A549 (cell line): ENCODE measurements around the gene TEKTIP1.

Experiments used
- BHLHE40 ChIP-seq: IDR thresholded peaks from 2 replicates; pipeline ENCODE4 v1.6.1; 2012; ENCODE audit warnings: low read depth, low read length, inconsistent platforms
- CHD2 ChIP-seq: fragments of 150-350 bp; IDR thresholded peaks from 2 replicates; pipeline ENCODE4 v1.6.1; 2014; ENCODE audit warnings: low read length; ENCODE audit not compliant: partially characterized antibody
- KDM5A ChIP-seq: fragments of 200-600 bp; sonication (generic); IDR thresholded peaks from 2 replicates; pipeline ENCODE4 v1.6.1; 2016; ENCODE audit warnings: antibody characterized with exemption, mild to moderate bottlenecking
- MAZ ChIP-seq: fragments of 150-350 bp; IDR thresholded peaks from 2 replicates; pipeline ENCODE4 v1.6.1; 2014; ENCODE audit warnings: antibody characterized with exemption, low read depth, low read length, borderline replicate concordance
- NR3C1 ChIP-seq: fragments of >200 bp; sonication (Bioruptor Twin); formaldehyde crosslinking; IDR thresholded peaks from 3 replicates; pipeline ENCODE4 v1.6.1; 2017
- POLR2A ChIP-seq: IDR thresholded peaks from 2 replicates; pipeline ENCODE4 v1.6.1; 2012; ENCODE audit warnings: mild to moderate bottlenecking, low read length
- RAD21 ChIP-seq, 2 experiments: fragments of >200 bp in 1 of 2; sonication (Bioruptor Twin) in 1 of 2; formaldehyde crosslinking in 1 of 2; IDR thresholded peaks in 1 of 2; conservative IDR thresholded peaks in 1 of 2; 2 replicates in 1 of 2; 3 replicates in 1 of 2; pipeline ENCODE4 v1.6.1; 2012 to 2018; ENCODE audit warnings: inconsistent platforms in 1 of 2
- SMC3 ChIP-seq: fragments of >200 bp; sonication (Bioruptor Twin); formaldehyde crosslinking; IDR thresholded peaks from 3 replicates; pipeline ENCODE4 v1.6.1; 2018; ENCODE audit warnings: inconsistent platforms
- ZFP36 ChIP-seq: fragments of 450-650 bp; IDR thresholded peaks from 2 replicates; pipeline ENCODE4 v1.6.1; 2014; ENCODE audit warnings: borderline replicate concordance; ENCODE audit not compliant: partially characterized antibody
- TF ChIP-seq, protein P1 (sequence below): fragments of >200 bp; sonication (Bioruptor Twin); formaldehyde crosslinking; IDR thresholded peaks from 3 replicates; pipeline ENCODE4 v1.5.1; 2016
- TF ChIP-seq, protein P2 (sequence below): fragments of 200-600 bp; sonication (generic); IDR thresholded peaks from 2 replicates; pipeline ENCODE4 v1.6.1; 2016; ENCODE audit warnings: antibody characterized with exemption, mild to moderate bottlenecking, moderate library complexity

DNA sequence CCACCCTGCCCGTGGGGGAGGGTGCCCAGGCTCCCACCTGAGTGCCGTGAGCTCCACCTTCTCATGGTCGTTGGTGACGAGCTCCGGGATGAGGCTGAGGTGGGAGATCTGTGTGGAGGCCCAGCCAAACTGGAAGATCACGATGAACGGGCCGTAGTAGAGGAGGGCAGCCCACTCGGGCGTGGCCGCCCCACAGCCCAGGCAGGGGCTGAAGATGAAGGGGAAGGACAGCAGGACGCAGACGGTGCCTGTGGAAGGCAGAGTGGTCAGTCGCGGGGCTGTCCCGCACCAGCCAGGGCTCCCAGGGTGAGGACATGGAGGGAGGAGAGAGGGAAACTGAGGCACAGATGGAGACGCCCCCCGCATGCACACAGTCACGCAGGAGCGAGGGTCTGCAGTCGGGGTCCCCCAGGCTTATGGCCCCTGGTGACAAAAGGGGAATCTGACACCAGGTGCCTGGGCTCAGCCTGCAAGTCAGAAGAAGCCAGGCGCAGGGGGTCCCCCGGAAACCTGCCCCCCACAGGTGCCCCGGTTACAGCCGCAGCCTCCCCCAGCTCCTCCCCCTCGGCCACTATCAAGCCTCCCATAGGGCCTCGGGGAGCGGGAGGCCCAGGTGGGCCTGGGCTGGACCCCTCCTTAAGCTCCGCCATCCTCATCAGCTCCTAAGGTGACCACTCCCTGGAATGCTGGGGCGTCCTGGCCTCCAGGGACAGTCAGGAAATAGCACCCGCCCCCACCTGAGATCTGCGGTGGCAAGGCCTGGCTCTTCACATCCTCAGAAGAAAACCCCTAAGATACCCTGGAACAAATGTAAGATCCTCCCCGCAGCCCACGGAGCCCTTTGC lies 12.2 kb downstream of the TEKTIP1 start:
- TF ChIP-seq, protein P1, sequence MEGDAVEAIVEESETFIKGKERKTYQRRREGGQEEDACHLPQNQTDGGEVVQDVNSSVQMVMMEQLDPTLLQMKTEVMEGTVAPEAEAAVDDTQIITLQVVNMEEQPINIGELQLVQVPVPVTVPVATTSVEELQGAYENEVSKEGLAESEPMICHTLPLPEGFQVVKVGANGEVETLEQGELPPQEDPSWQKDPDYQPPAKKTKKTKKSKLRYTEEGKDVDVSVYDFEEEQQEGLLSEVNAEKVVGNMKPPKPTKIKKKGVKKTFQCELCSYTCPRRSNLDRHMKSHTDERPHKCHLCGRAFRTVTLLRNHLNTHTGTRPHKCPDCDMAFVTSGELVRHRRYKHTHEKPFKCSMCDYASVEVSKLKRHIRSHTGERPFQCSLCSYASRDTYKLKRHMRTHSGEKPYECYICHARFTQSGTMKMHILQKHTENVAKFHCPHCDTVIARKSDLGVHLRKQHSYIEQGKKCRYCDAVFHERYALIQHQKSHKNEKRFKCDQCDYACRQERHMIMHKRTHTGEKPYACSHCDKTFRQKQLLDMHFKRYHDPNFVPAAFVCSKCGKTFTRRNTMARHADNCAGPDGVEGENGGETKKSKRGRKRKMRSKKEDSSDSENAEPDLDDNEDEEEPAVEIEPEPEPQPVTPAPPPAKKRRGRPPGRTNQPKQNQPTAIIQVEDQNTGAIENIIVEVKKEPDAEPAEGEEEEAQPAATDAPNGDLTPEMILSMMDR = no peak
- TF ChIP-seq MAZ (no peak), BHLHE40 (no peak), NR3C1 (no peak), CHD2 (no peak), POLR2A (no peak), KDM5A (no peak), ZFP36 (no peak), RAD21 (conservative IDR thresholded peaks at IDR 0.05 in 1 of 2, IDR thresholded peaks at IDR 0.05 in 1 of 2) (no peak), SMC3 (no peak)
- TF ChIP-seq, protein P2, sequence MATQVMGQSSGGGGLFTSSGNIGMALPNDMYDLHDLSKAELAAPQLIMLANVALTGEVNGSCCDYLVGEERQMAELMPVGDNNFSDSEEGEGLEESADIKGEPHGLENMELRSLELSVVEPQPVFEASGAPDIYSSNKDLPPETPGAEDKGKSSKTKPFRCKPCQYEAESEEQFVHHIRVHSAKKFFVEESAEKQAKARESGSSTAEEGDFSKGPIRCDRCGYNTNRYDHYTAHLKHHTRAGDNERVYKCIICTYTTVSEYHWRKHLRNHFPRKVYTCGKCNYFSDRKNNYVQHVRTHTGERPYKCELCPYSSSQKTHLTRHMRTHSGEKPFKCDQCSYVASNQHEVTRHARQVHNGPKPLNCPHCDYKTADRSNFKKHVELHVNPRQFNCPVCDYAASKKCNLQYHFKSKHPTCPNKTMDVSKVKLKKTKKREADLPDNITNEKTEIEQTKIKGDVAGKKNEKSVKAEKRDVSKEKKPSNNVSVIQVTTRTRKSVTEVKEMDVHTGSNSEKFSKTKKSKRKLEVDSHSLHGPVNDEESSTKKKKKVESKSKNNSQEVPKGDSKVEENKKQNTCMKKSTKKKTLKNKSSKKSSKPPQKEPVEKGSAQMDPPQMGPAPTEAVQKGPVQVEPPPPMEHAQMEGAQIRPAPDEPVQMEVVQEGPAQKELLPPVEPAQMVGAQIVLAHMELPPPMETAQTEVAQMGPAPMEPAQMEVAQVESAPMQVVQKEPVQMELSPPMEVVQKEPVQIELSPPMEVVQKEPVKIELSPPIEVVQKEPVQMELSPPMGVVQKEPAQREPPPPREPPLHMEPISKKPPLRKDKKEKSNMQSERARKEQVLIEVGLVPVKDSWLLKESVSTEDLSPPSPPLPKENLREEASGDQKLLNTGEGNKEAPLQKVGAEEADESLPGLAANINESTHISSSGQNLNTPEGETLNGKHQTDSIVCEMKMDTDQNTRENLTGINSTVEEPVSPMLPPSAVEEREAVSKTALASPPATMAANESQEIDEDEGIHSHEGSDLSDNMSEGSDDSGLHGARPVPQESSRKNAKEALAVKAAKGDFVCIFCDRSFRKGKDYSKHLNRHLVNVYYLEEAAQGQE = no peak
